HG03442 (cell line): ENCODE measurements around the gene CFL1.
"Not testable (repeated sequence)": the region's sequence is repeated elsewhere in the genome, so short reads cannot be mapped to it uniquely, and the experiment has no call there.

Source experiments
- ATAC-seq: cut with Tn5 transposase; IDR thresholded peaks from one replicate; pipeline ENCODE4 v1.9.1; 2021; ENCODE audit warnings: mild to moderate bottlenecking, moderate library complexity; ENCODE audit not compliant: unreplicated experiment

CFL1 gene

DNA sequence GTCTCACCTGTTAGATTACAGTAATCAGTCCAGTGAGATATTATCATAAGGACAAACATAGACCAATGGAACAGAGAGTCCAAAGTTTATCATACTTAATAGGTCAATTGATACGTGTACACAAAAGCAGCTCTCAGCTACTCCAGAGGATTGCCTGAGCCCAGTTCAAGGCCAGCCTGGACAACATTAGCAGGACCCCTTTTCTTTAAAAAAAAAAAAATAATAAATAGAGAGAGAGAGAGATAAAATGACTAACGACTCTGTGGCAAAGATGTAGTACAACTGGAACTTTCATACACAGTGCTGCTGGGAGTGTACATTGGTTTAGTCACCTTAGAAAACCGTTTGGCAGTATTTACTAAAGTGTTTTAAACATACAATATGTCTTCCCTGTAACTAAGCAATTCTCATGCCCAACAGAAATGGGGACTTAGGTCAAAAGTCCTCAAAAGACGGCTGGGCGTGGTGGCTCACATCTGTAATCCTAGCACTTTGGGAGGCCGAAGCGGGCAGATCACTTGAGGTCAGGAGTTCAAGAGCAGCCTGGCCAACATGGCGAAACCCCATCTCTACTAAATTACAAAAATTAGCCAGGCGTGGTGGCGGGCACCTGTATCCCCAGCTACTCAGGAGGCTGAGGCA is 13.6 kb downstream of the CFL1 start:
- ATAC-seq, result no peak

DNA sequence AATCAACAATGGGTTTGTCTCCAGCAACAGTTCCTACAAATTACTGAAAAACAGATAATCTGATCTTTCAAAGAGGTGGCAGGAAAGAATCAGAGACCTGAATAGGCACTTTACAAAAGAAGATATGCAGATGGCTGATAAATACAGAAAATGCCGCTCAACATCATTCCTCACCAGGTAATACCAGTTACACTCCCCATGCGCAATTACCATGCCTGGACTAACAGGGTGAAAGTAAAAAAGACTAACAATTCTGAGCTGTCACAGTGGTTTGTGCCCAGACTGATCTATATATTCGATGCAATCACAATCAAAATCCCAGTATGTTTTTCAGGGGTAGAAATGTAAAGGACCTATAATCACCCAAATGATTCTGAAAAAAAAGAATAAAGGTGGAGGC is 14.2 kb downstream of the CFL1 start:
- no peak for ATAC-seq

DNA sequence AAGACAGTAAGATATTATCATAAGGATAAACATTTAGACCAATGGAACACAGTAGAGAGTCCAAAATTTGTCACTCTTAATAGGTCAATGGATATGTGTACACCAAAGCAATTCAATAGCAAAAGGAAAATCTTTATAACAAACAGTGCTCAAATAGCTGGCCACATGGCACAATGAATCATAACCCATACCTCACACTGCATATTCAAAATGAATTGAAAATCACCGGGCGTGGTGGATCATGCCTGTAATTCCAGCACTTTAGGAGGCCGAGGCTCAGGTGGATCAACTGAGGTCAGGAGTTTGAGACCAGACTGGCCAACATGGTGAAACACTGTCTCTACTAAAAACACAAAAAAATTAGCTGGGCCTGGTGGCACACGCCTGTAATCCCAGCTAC is 15.8 kb downstream of the CFL1 start:
- no peak for ATAC-seq

DNA sequence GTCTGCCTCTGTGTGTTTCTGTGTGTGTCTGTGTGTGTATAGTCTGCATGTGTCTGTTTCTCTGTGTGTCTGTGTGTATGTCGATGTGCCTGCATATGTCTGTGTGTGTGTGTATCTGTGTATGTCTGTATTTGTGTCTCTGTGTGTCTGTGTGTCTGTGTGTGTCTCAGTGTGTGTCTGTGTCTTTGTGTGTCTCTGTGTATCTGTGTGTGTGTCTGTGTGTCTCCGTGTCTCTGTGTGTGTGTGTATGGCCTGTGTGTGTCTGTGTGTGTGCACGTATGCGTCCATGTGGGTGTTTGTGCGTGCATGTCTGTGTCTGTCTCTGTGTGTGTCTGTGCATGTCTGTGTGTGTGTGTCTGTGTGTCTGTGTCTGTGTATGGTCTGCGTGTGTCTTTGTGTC is 23.8 kb downstream of the CFL1 start:
- no peak for ATAC-seq

DNA sequence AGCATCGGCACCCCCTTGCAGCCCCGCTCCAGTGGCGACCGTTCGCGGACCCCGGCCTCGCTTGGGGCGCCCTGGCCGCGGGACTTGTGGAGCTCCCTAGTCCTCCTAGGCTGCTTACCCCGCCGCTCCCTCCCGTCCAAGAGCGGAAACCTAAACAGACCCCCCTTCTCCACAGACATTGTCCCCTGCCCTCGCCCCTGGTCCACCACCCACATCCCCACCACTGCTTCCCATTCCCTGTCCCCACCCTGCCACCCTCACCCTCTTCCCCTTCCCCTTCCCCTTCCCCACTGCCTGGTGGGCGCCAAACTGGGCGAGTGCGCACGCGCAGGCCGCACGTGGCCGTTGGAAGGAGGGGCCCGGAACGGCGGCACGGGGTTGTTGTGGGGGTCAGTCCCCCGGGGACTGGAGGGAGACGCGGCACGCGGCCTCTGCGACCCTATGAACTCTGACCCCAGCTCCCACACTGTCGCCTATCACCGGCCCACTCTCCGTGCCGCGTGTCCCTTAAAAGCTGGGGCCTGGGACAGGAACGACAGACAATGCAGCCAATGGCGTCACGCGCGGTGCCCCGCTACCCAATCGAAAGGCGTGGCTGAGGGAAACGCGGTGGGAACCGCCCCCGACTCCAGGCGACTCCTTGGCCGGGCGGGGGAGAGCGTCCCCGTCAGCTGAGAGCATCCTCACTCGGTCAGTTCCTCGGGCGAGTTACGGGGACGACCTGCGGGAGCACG is 24.5 kb downstream of the CFL1 start, which contains the start of gene SNX32:
TSS of gene SNX32 (plus strand) at position 667 of the 734 bp plus-strand sequence. CDS start 103 bp downstream, outside the sequence.
- peak; percentile 81 for ATAC-seq

DNA sequence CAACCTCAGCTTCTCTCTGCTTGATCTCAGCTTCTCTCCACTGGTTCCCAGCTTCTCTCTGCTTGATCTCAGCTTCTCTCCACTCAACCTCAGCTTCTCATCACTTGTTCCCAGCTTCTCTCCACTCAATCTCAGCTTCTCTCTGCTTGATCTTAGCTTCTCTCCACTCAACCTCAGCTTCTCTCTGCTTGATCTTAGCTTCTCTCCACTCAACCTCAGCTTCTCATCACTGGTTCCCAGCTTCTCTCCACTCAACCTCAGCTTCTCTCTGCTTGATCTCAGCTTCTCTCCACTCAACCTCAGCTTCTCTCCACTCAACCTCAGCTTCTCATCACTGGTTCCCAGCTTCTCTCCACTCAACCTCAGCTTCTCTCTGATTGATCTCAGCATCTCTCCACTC is 25.7 kb downstream of the CFL1 start:
- not testable (repeated sequence) for ATAC-seq

DNA sequence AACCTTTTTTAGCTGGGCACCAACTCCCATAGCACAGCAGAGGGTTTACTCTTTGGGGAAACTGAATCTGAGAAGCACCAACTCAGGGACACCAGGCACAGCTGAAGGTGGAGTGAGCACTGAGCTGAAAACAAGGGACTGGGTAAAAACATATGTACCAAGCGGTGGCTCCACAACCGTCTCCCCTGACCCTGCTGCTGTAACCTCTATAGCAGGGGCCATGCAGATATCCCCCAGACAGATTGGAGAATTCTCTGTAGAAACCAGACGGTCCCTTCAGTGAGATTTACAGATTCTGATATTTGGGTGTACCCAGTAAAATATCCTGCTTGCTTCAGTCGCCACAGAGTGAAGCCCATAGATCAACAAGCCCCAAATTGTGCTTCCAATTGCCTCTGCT is 28.5 kb downstream of the CFL1 start:
- ATAC-seq, result no peak

DNA sequence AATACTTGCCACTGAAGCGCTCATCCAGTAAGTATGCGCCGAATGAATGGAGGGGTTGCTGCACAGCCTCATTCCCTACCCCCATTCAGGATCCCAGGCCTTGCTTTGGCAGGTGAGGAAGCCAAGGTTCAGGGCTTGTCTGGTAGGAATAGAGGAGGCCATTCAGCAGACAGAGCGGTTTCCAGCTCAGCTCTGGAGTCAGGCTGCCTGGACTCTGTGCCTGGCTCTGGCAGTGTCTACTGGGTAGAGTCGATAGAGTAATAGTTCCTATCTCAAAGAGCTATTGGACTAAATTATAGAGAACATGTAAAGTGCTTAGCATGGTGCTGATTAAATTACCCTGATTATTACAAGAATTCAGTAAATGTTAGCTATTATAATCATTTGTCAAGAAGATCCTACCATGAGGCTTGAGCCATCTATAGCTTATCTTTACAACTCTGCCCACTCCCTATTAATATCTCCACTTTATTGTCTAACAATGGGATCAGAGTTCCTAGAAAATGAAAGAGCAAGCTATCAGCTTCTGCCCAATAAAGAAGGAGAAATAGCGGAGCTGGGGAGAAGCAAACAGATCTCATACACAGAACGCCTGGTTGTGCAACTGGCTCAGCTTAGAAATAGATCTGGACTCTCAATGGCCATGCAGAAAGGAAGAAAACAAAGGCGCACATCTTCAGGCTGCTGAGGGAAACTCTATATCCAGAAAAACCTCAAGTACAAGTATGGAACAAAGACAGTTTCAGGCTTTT is 30.8 kb downstream of the CFL1 start:
- ATAC-seq, result no peak

DNA sequence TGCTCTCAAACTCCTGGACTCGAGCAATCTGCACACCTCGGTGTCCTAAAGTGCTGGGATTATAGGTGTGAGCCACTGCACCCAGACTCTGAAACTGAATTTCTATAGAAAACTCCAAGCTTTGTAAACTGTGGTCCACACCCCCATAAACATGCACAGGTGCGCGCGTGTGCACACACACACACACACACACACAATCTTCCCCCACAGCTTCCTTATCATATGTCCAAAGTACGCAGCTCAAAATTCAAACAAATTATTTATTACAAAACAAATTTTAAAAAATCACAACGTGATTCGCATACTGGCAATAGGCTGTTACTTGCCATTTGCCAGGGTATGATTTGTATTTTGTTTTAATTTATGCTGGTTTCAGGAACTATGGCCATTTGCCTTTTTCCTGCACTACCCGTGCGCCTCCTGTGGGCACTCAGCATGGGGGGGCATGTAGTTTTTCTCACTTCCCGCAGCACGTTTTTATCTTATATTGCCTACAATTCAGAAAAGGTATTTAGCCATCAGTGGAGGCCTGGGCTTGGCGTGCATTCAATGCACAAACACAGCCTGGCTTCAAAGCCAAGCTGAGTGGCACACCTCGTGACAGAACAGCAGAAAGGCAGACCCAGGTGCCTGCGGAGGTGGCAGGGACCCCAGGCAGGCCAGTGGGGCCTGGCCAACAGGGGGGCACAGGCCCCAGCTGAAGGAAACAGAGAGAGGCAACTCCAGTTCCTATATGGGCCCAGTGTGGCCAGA is 35.0 kb downstream of the CFL1 start:
- ATAC-seq, result no peak

DNA sequence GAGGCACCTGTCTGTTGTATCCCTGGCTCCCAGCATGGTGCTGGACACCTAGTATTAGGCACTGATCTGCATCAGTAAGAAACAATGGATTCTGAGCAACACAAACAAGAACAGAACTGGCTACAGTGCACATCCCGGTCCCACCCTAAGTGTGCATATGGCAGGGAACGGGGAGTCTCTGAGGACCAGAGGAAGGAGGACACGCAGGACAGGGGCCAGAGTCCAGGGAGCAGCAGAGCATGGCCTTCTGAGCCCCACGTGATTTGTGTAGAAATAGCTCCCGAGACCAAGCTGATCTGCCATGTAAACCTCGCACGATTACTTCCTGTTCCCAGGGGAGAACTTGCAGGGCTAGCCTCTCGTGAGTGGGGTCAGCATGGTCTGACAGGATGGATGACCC is 36.9 kb downstream of the CFL1 start:
- ATAC-seq, result no peak

DNA sequence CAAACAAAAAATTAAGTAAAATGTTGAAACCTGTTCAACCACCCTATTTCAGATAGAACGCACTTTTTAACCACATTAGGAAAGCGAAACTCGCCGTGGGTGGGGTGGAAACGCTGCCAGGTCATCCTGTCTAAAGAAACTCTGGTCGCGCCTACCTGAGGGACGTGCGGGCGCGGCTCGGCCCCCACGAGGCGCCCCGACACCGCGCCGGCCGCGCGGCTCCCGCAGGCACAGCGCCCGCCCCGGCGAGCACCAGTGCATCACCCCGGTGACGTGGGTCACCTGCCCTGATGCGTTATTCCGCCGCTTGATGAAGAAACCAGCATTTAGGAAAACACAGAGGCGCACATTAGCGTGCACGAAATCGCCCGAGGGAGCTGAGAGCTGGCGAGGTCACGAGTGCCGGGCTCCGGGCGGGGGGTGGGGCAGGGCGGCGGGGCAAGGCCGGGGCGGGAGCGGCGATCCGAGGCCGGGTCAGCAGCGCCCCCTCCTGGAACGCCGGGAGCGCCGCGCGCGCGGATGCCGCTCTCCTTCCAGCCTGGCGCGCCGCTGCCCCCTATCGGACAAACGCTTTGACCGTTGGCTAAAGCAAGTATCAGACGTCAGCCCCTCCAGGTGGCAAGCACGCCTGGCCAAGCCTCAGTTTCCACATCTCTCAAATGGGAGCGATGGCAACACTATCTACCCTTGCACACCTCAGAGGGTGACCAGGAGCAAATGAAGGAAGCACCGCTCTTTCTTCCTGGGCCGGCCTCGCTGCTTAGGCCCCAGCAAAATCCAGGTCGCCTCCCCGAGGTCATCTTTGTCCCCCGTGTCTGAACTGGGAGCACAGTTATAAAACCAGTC is 39.9 kb downstream of the CFL1 start:
- ATAC-seq, result peak; percentile 71

DNA sequence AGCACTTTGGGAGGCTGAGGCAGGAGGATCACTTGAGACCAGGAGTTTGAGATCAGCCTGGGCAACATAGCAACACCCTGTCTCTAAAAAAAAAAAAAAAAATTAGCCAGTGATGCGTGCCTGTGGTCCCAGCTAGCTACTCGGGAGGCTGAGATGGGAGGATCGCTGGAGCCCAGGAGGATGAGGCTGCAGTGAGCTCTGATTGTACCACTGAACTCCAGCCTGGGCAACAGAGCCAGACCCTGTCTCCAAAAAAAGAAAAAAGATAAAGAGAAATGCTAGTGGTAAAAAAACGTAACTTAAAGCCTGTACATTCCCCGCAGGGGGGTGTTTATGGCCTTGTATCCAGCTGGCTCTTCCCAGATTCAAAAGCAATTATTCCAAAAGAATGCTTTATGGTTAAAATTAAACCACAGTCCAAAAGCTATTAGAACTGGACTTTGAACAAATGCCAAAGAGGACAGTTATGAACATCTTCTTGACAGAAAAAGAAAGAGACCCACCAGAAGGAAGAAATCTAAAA is 40.6 kb downstream of the CFL1 start:
- ATAC-seq, result no peak

DNA sequence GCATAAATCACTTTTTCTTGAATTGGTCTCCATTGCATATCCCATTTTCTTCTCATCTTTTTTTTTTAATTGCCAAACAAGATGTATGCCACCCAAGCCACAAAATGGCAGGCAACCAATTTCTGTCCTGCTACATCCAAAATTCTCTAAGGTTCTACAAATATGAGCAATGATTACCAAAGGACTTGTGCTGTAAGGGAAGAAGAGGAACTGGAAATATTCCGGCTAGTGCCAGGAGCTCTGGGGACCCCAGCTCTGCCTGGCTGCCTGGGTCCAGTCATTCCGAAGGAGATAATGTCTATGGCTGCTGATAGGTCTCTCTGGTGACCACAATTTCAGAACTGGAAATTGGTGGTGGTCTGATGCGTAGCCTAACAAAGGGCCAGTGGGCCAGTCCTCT is 41.3 kb downstream of the CFL1 start:
- ATAC-seq, result no peak

DNA sequence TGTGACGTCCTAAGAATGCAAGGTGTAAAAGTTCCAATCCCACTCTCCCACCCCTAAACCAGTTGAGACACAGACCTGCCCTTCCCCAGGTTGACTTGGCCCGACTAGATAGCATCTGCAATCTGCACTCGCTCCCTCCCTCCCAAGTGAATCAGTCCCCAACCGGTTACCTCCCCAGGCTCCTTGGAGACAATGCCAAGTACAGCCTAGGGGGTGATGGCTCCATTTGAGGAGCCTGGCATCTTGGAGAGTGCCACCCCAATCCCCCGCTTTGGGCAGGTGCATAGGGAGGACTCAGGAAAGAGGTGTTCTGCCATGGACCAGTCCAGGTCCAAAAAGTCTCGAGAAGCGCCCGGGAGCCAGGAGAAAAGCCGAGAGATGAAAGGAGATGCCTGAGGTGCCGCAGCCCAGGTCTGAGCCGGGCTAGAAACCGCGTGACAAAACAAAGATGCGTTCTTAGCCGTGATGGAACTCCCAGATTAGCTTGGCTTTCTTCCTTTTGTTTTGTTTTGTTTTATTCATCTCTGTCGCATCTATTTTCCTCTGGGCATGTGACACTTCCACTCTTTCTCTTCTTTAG is 42.9 kb downstream of the CFL1 start:
- no peak for ATAC-seq

DNA sequence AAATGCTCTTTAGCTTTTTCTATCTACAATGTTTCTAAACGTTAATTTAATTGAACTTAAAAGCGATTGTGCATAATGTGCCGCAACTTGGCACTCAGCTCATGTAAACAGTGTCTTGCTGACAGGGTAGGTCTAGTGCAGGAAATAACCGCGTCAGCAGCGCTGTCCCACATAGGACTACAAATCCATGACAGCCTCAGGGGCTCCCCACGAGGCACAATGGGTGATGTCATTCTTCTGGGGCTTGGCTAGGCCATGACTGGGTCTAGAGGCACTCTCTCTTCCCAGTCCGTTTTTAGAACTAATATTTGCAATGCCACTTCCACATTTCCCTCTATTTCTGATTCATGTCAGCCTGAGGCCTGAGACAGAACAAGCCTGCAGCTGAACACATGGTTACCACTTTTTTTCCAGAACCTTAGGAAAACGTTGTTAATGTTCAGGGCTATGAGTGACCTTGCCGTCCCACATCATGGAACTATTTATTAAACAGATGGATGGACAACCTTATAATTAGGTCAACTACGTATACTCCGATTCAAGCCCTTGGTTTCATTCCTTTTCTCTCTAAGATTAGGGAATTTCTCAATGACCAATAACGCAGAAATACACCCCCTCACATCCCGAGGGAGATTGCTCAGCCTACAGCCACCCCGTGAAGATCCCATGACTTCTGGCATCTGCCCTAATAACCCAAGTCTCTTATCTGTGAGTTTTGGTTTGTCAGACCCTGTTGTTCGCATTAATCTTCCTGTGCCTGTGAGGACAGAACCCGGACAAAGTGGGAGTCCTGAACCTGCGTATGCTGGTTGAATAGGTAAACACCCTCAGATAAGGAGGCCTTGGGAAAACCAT is 43.6 kb downstream of the CFL1 start:
- ATAC-seq, result no peak

DNA sequence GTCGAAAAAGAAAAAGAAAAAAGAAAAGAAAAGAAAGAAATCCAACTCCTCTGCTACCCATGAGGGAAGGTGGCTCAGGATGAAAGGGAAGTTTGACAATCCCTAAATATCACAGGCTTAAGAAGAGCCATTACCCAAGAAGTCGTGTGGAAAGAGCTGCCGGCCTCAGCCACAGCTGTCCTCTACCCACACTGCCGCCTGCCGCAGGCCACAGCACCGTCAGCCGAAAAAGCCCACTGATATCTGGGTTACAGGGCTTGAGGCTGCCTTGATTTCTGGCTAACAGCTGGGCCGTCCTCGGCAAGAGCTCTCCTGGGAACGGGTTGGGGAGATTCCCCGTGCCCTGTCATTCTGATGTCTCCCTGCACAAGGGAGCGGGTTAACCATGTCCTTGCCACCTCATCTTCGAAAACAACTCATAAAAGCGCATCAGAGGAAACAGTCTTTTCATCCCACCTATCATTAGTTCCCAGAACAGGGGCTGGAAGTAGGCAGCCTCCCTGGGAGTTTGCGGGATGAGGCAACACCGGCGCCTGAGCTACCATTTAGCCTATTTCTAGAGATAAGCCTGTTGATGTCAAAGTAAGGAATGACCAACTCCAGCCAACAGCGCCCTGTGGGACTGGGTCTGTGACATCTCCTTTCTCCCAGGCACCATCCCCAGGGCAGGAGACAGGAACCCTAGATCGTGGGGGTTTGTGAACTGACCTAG is 46.1 kb downstream of the CFL1 start:
- ATAC-seq, result no peak

DNA sequence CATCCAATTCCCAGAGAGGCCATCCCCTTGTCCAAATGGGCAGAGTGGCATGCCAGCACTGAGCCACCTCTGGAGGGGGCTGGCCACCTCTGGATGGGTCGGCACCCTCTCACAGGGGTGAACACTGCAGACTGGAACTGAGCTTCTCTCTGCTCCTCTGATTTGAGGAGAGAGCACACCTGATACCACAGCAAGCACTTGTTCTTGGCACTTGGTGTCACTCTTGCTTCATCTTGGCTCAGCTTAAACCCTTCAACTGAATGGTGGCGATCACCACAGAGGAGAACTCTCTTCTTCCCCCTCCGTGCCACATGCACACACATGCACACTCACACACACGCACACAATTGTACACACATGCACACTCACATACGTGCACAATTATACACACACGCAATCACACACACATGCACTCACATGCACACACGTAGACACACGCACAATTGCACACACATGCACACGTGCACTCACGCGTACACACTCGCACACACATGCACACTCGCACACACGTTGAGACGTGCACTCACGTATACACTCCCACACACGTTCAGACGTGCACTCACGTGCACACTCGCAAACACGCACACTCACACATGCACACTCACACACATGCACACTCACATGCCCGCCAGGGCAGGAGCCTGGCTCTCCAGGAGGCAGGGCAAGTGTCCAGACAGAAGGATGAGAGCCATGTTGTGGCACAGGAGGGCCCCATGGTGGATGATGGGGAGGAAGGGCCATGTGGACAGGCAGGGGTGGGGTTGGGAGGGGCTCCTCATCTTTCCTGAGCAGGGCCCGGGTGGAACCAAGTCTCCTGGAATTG is 47.7 kb downstream of the CFL1 start:
- no peak for ATAC-seq
